ENCODE results near the gene MED28.

GRCh38 chr4:17583941-17584340 is 30.5 kb upstream of the MED28 start:
- TF ChIP-seq CTCF (IDR thresholded peaks at IDR 0.05) (no peak), USF2 (CRISPR knock-in tag; IDR thresholded peaks at IDR 0.05) (no peak), CREB1 (CRISPR knock-in tag; IDR thresholded peaks at IDR 0.05) (no peak), MXD4 (CRISPR knock-in tag; IDR thresholded peaks at IDR 0.05; ENCODE audit: borderline replicate concordance) (no peak), ZBTB43 (CRISPR knock-in tag; IDR thresholded peaks at IDR 0.05) (no peak), ATF3 (CRISPR knock-in tag; conservative IDR thresholded peaks at IDR 0.05) (no peak), ATF2 (CRISPR knock-in tag; IDR thresholded peaks at IDR 0.05; ENCODE audit: borderline replicate concordance, low read depth) (no peak), JUN (CRISPR knock-in tag; IDR thresholded peaks at IDR 0.05) (no peak), ZNF281 (CRISPR knock-in tag; IDR thresholded peaks at IDR 0.05) (no peak), E2F1 (CRISPR knock-in tag; IDR thresholded peaks at IDR 0.05) (no peak), IRF1 (CRISPR knock-in tag; IDR thresholded peaks at IDR 0.05) (no peak), CREM (CRISPR knock-in tag; IDR thresholded peaks at IDR 0.05) (no peak), TCF7 (CRISPR knock-in tag; IDR thresholded peaks at IDR 0.05; ENCODE audit: low read depth) (no peak)
